Panc1 (cell line): Measurements from ENCODE around the gene ALG14. TPM values are rescaled to one million over a fixed set of nuclear protein-coding genes. Genes with fewer than 3 reads are reported as not detected.
A peak's percentile ranks its signal among the peaks of the same experiment; 100 is the strongest.

Source experiments
- ATAC-seq: fragments of 200-7000 bp; cut with Tn5 transposase; 2 replicates; pipeline ENCODE4 v1.9.1; 2020; ENCODE audit warnings: mild to moderate bottlenecking, moderate library complexity
- BruUV-seq: library from RNA; stranded (reverse); fragments of 400-500 nt; replicated peaks from 2 replicates; lab custom pipeline; 2021; lab: Mats Ljungman, UMichigan
- CTCF ChIA-PET: fragments of 300-600 bp; sonication (Branson Sonifier 250); formaldehyde crosslinking; loops from one replicate; lab custom pipeline; 2022; ENCODE audit warnings: antibody characterized with exemption; lab: Charles Lee
- POLR2A ChIA-PET: fragments of 300-600 bp; sonication (Branson Sonifier 250); formaldehyde crosslinking; loops from one replicate; lab custom pipeline; 2022; ENCODE audit warnings: antibody characterized with exemption; lab: Charles Lee
- DNase-seq: peaks from one replicate; pipeline ENCODE4 v3.0.0-alpha.2; 2010; ENCODE audit warnings: low read depth, low spot score
- H3K27ac ChIP-seq: 2 replicates; pipeline ENCODE4 v1.5.1; 2011; ENCODE audit warnings: mild to moderate bottlenecking, low read length, inconsistent platforms
- H3K27me3 ChIP-seq: fragments of 200-500 bp; sonication (Bioruptor generic); 2 replicates; pipeline ENCODE4 v1.6.0; 2014; ENCODE audit warnings: low read length, inconsistent platforms; ENCODE audit not compliant: control insufficient read depth, insufficient read depth
- H3K36me3 ChIP-seq: fragments of 200-500 bp; sonication (Bioruptor generic); 2 replicates; pipeline ENCODE4 v1.5.1; 2014; ENCODE audit warnings: inconsistent platforms, mild to moderate bottlenecking, low read length, moderate library complexity; ENCODE audit not compliant: control insufficient read depth, insufficient read depth
- H3K4me1 ChIP-seq: 2 replicates; pipeline ENCODE4 v1.5.1; 2011; ENCODE audit warnings: inconsistent platforms, mild to moderate bottlenecking, low read length, moderate library complexity; ENCODE audit not compliant: control insufficient read depth, insufficient read depth
- H3K4me3 ChIP-seq, 2 experiments: 2 replicates each; pipeline ENCODE4 v1.5.1; 2011 to 2012; ENCODE audit warnings: low read depth in 2 of 2, low read length in 2 of 2, mild to moderate bottlenecking in 2 of 2, inconsistent platforms in 1 of 2, moderate library complexity in 1 of 2
- H3K9me3 ChIP-seq: fragments of 200-500 bp; sonication (Bioruptor generic); 2 replicates; pipeline ENCODE4 v1.5.1; 2014; ENCODE audit warnings: low read depth, mild to moderate bottlenecking, inconsistent platforms, low read length, moderate library complexity; ENCODE audit not compliant: control insufficient read depth, insufficient read depth
- CTCF ChIP-seq: fragments of 450-650 bp; IDR thresholded peaks from 2 replicates; pipeline ENCODE4 v1.5.1; 2017; ENCODE audit warnings: mild to moderate bottlenecking
- POLR2AphosphoS5 ChIP-seq: IDR thresholded peaks from 2 replicates; pipeline ENCODE4 v1.6.1; 2012; ENCODE audit warnings: mild to moderate bottlenecking, low read depth, low read length, moderate library complexity
- REST ChIP-seq, 2 experiments: IDR thresholded peaks; 2 replicates each; pipeline ENCODE4 v1.6.1; 2011 to 2012; ENCODE audit warnings: low read depth in 2 of 2, control low read depth in 1 of 2, low read length in 1 of 2, mild to moderate bottlenecking in 1 of 2, moderate library complexity in 1 of 2; ENCODE audit not compliant: insufficient read depth in 1 of 2
- SIN3A ChIP-seq: IDR thresholded peaks from 2 replicates; pipeline ENCODE4 v1.6.1; 2012; ENCODE audit warnings: low read depth, mild to moderate bottlenecking, low read length, moderate library complexity, borderline replicate concordance; ENCODE audit not compliant: insufficient read depth
- TCF7L2 ChIP-seq: IDR thresholded peaks from 2 replicates; pipeline ENCODE4 v1.6.1; 2011; ENCODE audit warnings: mild to moderate bottlenecking, low read depth, low read length, inconsistent platforms
- in situ Hi-C: cut with HindIII; loops from 2 replicates; pipeline ENCODE4 v1.10.0; 2016; ENCODE audit warnings: low sequenced_read_pairs, low pct_unique_long_range_greater_than_20kb
- intact Hi-C: fragments of 100-400 bp; cut with micrococcal nuclease; formaldehyde crosslinking; loops from one replicate; pipeline ENCODE4 v1.10.0; 2022; ENCODE audit not compliant: unreplicated experiment
- total RNA-seq: library from RNA; stranded (reverse); gene quantifications from one replicate; pipeline ENCODE4 v1.2.1, GENCODE V29; 2021; ENCODE audit not compliant: unreplicated experiment

Gene ALG14
- total RNA-seq, 1 experiment from 2014 or later: 4.1 TPM

- ChIA-PET POLR2A (no interaction called here), CTCF (interaction anchor here (0.5 to 1.1 kb wide), 2 partner anchors 35 to 113 kb away, joined by 3 to 7 read pairs; no protein-coding TSS in a partner anchor)
- in situ Hi-C loops (no loop called here), intact Hi-C loops (loop anchor here (5.0 to 10.0 kb wide), 2 partner anchors 64 to 114 kb away; no protein-coding TSS in a partner anchor)
- H3K27ac ChIP-seq: peak overlapping the region; percentile 88
- peak overlapping the region; percentile 75 for H3K4me3 ChIP-seq
- no peaks in the 10 kb centered on the region for H3K27me3 ChIP-seq
- TF ChIP-seq REST (IDR thresholded peaks at IDR 0.05; ENCODE audit: insufficient read depth in 1 of 2, low read depth in 2 of 2, low read length in 1 of 2) (no peak), POLR2AphosphoS5 (no peak), SIN3A (no peak), TCF7L2 (no peak), CTCF (no peak)
- peaks cover 11% of the 10 kb centered on the region for H3K4me1 ChIP-seq
- no peak for DNase-seq
- H3K9me3 ChIP-seq: no peaks in the 10 kb centered on the region
- no TSS peak for BruUV-seq
- peaks cover 4% of the 10 kb centered on the region; the same call in 1 of the 2 replicates for H3K36me3 ChIP-seq
- ATAC-seq: no peak
Measured at GRCh38 chr1:94928293-94928939, 144.3 kb downstream of the ALG14 start.

- Histone ChIP-seq H3K27me3 (no peaks in the 10 kb centered on the region), H3K36me3 (peaks cover 4% of the 10 kb centered on the region; the same call in 1 of the 2 replicates), H3K27ac (peak overlapping the region; percentile 88), H3K9me3 (no peaks in the 10 kb centered on the region), H3K4me3 (peak overlapping the region; percentile 75), H3K4me1 (peaks cover 17% of the 10 kb centered on the region)
- CTCF ChIA-PET: interaction anchor here (0.5 to 1.1 kb wide), 2 partner anchors 35 to 114 kb away, joined by 3 to 7 read pairs; no protein-coding TSS in a partner anchor
- in situ Hi-C loops (no loop called here), intact Hi-C loops (loop anchor here (5.0 to 10.0 kb wide), 2 partner anchors 63 to 115 kb away; no protein-coding TSS in a partner anchor)
- POLR2A ChIA-PET: no interaction called here
- peak; percentile 64 for ATAC-seq
- TF ChIP-seq CTCF (no peak), REST (IDR thresholded peaks at IDR 0.05; ENCODE audit: insufficient read depth in 1 of 2, low read depth in 2 of 2, low read length in 1 of 2) (no peak), POLR2AphosphoS5 (no peak), SIN3A (no peak), TCF7L2 (no peak)
- no peak for DNase-seq
- no TSS peak for BruUV-seq
Measured at GRCh38 chr1:94927405-94928175, 145.2 kb downstream of the ALG14 start.
